Measurements from ENCODE around the gene MYOG.

GRCh38 chr1:203034422-203035110 lies 51.2 kb downstream of the MYOG start:
- no peak for TF ChIP-seq CTCF (IDR thresholded peaks at IDR 0.05 in 4 of 5, conservative IDR thresholded peaks at IDR 0.05 in 1 of 5)
- no peak for TF ChIP-seq POLR2A (IDR thresholded peaks at IDR 0.05)
